H1 (cell line): ENCODE measurements around the gene STEAP3. TPM values are rescaled to one million over a fixed set of nuclear protein-coding genes. Genes with fewer than 3 reads are reported as not detected.

ENCODE experiments used
- CBX5 ChIP-seq: fragments of 300-800, 300-1000 bp; sonication (generic); IDR thresholded peaks from 2 replicates; pipeline ENCODE4 v1.7.1; 2016; ENCODE audit warnings: antibody characterized with exemption, low read length, low read depth
- CREB1 ChIP-seq: IDR thresholded peaks from 2 replicates; pipeline ENCODE4 v1.6.1; 2012; ENCODE audit warnings: inconsistent platforms
- POU5F1 ChIP-seq: IDR thresholded peaks from 2 replicates; pipeline ENCODE4 v1.6.1; 2011; ENCODE audit warnings: low read depth, mild to moderate bottlenecking, low read length, moderate library complexity
- RBBP5 ChIP-seq: IDR thresholded peaks from 2 replicates; pipeline ENCODE4 v1.7.1; 2012; ENCODE audit warnings: low read depth, mild to moderate bottlenecking, inconsistent platforms, low read length, moderate library complexity, borderline replicate concordance
- SP4 ChIP-seq: IDR thresholded peaks from 2 replicates; pipeline ENCODE4 v1.6.1; 2012; ENCODE audit warnings: low read length, inconsistent platforms
- SRF ChIP-seq: IDR thresholded peaks from 2 replicates; pipeline ENCODE4 v1.6.1; 2011; ENCODE audit warnings: mild to moderate bottlenecking, low read depth, low read length, moderate library complexity
- polyA plus RNA-seq, 7 experiments: library from polyadenylated mRNA; depleted of rRNA in 3 of 7; stranded (reverse) in 5 of 7; unstranded in 2 of 7; fragments of >200 nt in 5 of 7; fragments of 200-250 nt in 2 of 7; gene quantifications; 1 replicate in 5 of 7; 2 replicates in 1 of 7; 4 replicates in 1 of 7; pipeline versions ENCODE4 v1.2.1 to v1.2.3, GENCODE V29; 2011 to 2013; ENCODE audit warnings: missing spikeins in 2 of 7, mixed read lengths in 2 of 7
- total RNA-seq: library from RNA; stranded (reverse); fragmentation: NEBNext Ultra II Directional; extraction: Animal tissue kit (Norgen Biotek cat#: 25700); gene quantifications from 2 replicates; pipeline ENCODE4 v1.2.1, GENCODE V29; 2021

The STEAP3 gene
- total and polyA plus RNA-seq, 2 of the 8 experiments (the other 6 are each of a cell fraction or from before 2014, with no cell fraction given), result 21.7 to 27.9 TPM

GRCh38 chr2:119178776-119179175 is 44.9 kb upstream of the STEAP3 start (continued):
- no peak for TF ChIP-seq RBBP5
- no peak for TF ChIP-seq SRF
- TF ChIP-seq CBX5, result no peak
- TF ChIP-seq SP4, result no peak
- no peak for TF ChIP-seq POU5F1
- TF ChIP-seq CREB1, result no peak
